SK-N-SH (cell line): Measurements from ENCODE around the gene CAPRIN2. TPM values are rescaled to one million over a fixed set of nuclear protein-coding genes. Genes with fewer than 3 reads are reported as not detected.

Experiments used
- CTCF ChIA-PET: fragments of 300-600, 350-600 bp; formaldehyde crosslinking; extraction: SDS; loops from one replicate; lab custom pipeline; 2021; lab: Yijun Ruan, JAX
- POLR2A ChIA-PET: fragments of 350-600 bp; sonication (Branson Sonifier 250); formaldehyde crosslinking; extraction: SDS; loops from one replicate; lab custom pipeline; 2020; ENCODE audit warnings: antibody characterized with exemption, inconsistent platforms; lab: Yijun Ruan, JAX
- DNase-seq: peaks from one replicate; pipeline ENCODE4 v3.0.0; 2012
- H2AFZ ChIP-seq: fragments of 200-600 bp; sonication (generic); 2 replicates; pipeline ENCODE4 v1.8.1; 2016; ENCODE audit warnings: antibody characterized with exemption, mild to moderate bottlenecking, low read depth
- H3F3A ChIP-seq: fragments of 200-600 bp; sonication (generic); replicated peaks from 2 replicates; pipeline ENCODE3; 2016; ENCODE audit warnings: antibody characterized with exemption, mild to moderate bottlenecking; ENCODE audit not compliant: insufficient read depth
- H3K27ac ChIP-seq, 2 experiments: fragments of 200-500 bp in 1 of 2; fragments of 200-600 bp in 1 of 2; sonication (Bioruptor generic) in 1 of 2; sonication (generic), shearing (Covaris generic) in 1 of 2; 2 replicates each; pipeline versions ENCODE4 v1.5.1 to v1.6.1; 2014 to 2016; ENCODE audit warnings: low read depth in 2 of 2, inconsistent platforms in 1 of 2, low read length in 1 of 2, mild to moderate bottlenecking in 1 of 2, mixed read lengths in 1 of 2
- H3K27me3 ChIP-seq: fragments of 200-600 bp; sonication (generic), shearing (Covaris generic); 2 replicates; pipeline ENCODE4 v1.6.1; 2016; ENCODE audit warnings: mixed run types; ENCODE audit not compliant: insufficient read depth
- H3K36me3 ChIP-seq, 2 experiments: fragments of 200-500 bp in 1 of 2; fragments of 200-600 bp in 1 of 2; sonication (Bioruptor generic) in 1 of 2; sonication (generic) in 1 of 2; replicated peaks in 1 of 2; 2 replicates each; pipeline versions ENCODE3 to v1.5.1; 2014 to 2016; ENCODE audit warnings: low read length in 1 of 2, mild to moderate bottlenecking in 1 of 2; ENCODE audit not compliant: insufficient read depth in 2 of 2, control insufficient read depth in 1 of 2
- H3K4me1 ChIP-seq, 2 experiments: fragments of 200-500 bp in 1 of 2; fragments of 200-600 bp in 1 of 2; sonication (Bioruptor generic) in 1 of 2; sonication (generic), shearing (Covaris generic) in 1 of 2; 2 replicates each; pipeline versions ENCODE4 v1.5.1 to v1.6.1; 2014 to 2016; ENCODE audit warnings: low read depth in 1 of 2, low read length in 1 of 2, mixed run types in 1 of 2; ENCODE audit not compliant: insufficient read depth in 2 of 2, control insufficient read depth in 1 of 2
- H3K4me2 ChIP-seq: fragments of 200-600 bp; sonication (generic), shearing (Covaris generic); 2 replicates; pipeline ENCODE4 v1.6.1; 2017; ENCODE audit warnings: mixed run types
- H3K4me3 ChIP-seq, 2 experiments: fragments of 200-500 bp in 1 of 2; fragments of 200-600 bp in 1 of 2; sonication (Bioruptor generic) in 1 of 2; sonication (generic), shearing (Covaris generic) in 1 of 2; 2 replicates each; pipeline versions ENCODE4 v1.5.1 to v1.8.1; 2014 to 2016; ENCODE audit warnings: low read depth in 2 of 2, inconsistent platforms in 1 of 2, low read length in 1 of 2, mild to moderate bottlenecking in 1 of 2, mixed read lengths in 1 of 2, moderate library complexity in 1 of 2
- H3K79me2 ChIP-seq: fragments of 200-600 bp; sonication (generic); 2 replicates; pipeline ENCODE4 v1.8.1; 2017; ENCODE audit warnings: mild to moderate bottlenecking; ENCODE audit not compliant: insufficient read depth
- H3K9ac ChIP-seq: fragments of 200-600 bp; sonication (generic); 2 replicates; pipeline ENCODE4 v1.6.1; 2017; ENCODE audit warnings: mixed run types
- H3K9me2 ChIP-seq: fragments of 200-600 bp; sonication (generic); 2 replicates; pipeline ENCODE4 v1.6.1; 2017; ENCODE audit warnings: mixed run types
- H3K9me3 ChIP-seq: fragments of 200-600 bp; sonication (generic); 2 replicates; pipeline ENCODE4 v1.6.1; 2017; ENCODE audit warnings: mixed run types, mild to moderate bottlenecking, moderate library complexity
- H4K20me1 ChIP-seq: fragments of 200-600 bp; sonication (generic); 2 replicates; pipeline ENCODE4 v1.6.1; 2017; ENCODE audit warnings: mild to moderate bottlenecking, mixed run types; ENCODE audit not compliant: insufficient read depth
- CHD2 ChIP-seq: fragments of 150-350 bp; IDR thresholded peaks from 2 replicates; pipeline ENCODE4 v1.6.1; 2018; ENCODE audit warnings: low read length; ENCODE audit not compliant: partially characterized antibody
- CTCF ChIP-seq: fragments of 200-600 bp; sonication (generic); IDR thresholded peaks from 2 replicates; pipeline ENCODE4 v1.6.1; 2017; ENCODE audit warnings: antibody characterized with exemption, mild to moderate bottlenecking, moderate library complexity
- FOSL2 ChIP-seq: IDR thresholded peaks from 2 replicates; pipeline ENCODE4 v1.4.0; 2012; ENCODE audit warnings: low read depth, mild to moderate bottlenecking, moderate library complexity, borderline replicate concordance
- GATA2 ChIP-seq: sonication (generic); formaldehyde crosslinking; IDR thresholded peaks from 2 replicates; pipeline ENCODE4 v1.5.0; 2020; ENCODE audit warnings: mild to moderate bottlenecking, missing genetic modification reagents
- JUND ChIP-seq: IDR thresholded peaks from 2 replicates; pipeline ENCODE4 v1.4.0; 2012
- MXI1 ChIP-seq: IDR thresholded peaks from 2 replicates; pipeline ENCODE4 v1.6.1; 2012; ENCODE audit warnings: mild to moderate bottlenecking, low read depth, low read length, improper control_type of control experiment
- NRF1 ChIP-seq: IDR thresholded peaks from 2 replicates; pipeline ENCODE4 v1.6.1; 2012; ENCODE audit warnings: low read depth, mild to moderate bottlenecking, low read length
- RCOR1 ChIP-seq: fragments of 150-350 bp; IDR thresholded peaks from 2 replicates; pipeline ENCODE4 v1.6.1; 2017; ENCODE audit warnings: antibody characterized with exemption, low read length
- REST ChIP-seq: IDR thresholded peaks from 2 replicates; pipeline ENCODE4 v1.6.1; 2012; ENCODE audit warnings: mild to moderate bottlenecking, low read depth, low read length, moderate library complexity
- RFX5 ChIP-seq: IDR thresholded peaks from 2 replicates; pipeline ENCODE4 v1.6.1; 2012; ENCODE audit warnings: mild to moderate bottlenecking, improper control_type of control experiment, low read length
- RXRA ChIP-seq: IDR thresholded peaks from 2 replicates; pipeline ENCODE4 v1.4.0; 2012; ENCODE audit warnings: low read depth, mild to moderate bottlenecking, borderline replicate concordance
- SIN3A ChIP-seq: IDR thresholded peaks from 2 replicates; pipeline ENCODE4 v1.6.1; 2012; ENCODE audit warnings: low read depth, mild to moderate bottlenecking, low read length, moderate library complexity, borderline replicate concordance
- TAF1 ChIP-seq: IDR thresholded peaks from 2 replicates; pipeline ENCODE4 v1.6.1; 2012; ENCODE audit warnings: low read depth, mild to moderate bottlenecking, low read length, moderate library complexity, borderline replicate concordance
- TCF12 ChIP-seq: IDR thresholded peaks from 2 replicates; pipeline ENCODE4 v1.4.0; 2012
- WGBS: methylation state at CpG from one replicate; pipeline ENCODE4 v1.1.6; 2017; ENCODE audit warnings: low lambda C conversion rate; 5-methylcytosine and 5-hydroxymethylcytosine counted together
- polyA plus RNA-seq, 3 experiments: library from polyadenylated mRNA; depleted of rRNA; stranded (reverse); fragments of >200 nt; gene quantifications; 2 replicates each; pipeline ENCODE4 v1.2.3, GENCODE V29; 2012
- TF ChIP-seq, protein P1 (sequence below): IDR thresholded peaks from 2 replicates; pipeline ENCODE4 v1.4.0; 2012; ENCODE audit warnings: low read depth, borderline replicate concordance

Gene CAPRIN2
- polyA plus RNA-seq, 1 of the 3 experiments (the other 2 are of a cell fraction): 21.4 TPM

GRCh38 chr12:30757316-30757715 is 2.6 kb upstream of the CAPRIN2 start (continued):
- no peak for TF ChIP-seq REST
- TF ChIP-seq SIN3A: no peak
- TF ChIP-seq TAF1: no peak
- TF ChIP-seq TCF12: no peak
- no peak for TF ChIP-seq NRF1
- TF ChIP-seq GATA2 (CRISPR knock-in tag): no peak
- TF ChIP-seq CTCF: no peak
- no peak for TF ChIP-seq JUND

GRCh38 chr12:30756074-30756473 is 1.3 kb upstream of the CAPRIN2 start:
- Histone ChIP-seq H3K9ac (no peak overlapping the region), H3K4me1 (peaks cover 3 to 10% of the 10 kb centered on the region in 2 experiments; a peak in 2 of 4 replicates), H3K27me3 (no peaks in the 10 kb centered on the region), H3K27ac (no peak overlapping the region), H3F3A (no peaks in the 10 kb centered on the region), H3K9me3 (0 out of 2 replicates have a peak, but pooled peaks cover 6% of the 10 kb centered on the region), H3K9me2 (no peaks in the 10 kb centered on the region), H3K4me3 (no peak overlapping the region), H3K36me3 (peaks cover 0 to 6% of the 10 kb centered on the region in 2 experiments), H2AFZ (no peak overlapping the region), H4K20me1 (peaks cover 13% of the 10 kb centered on the region), H3K4me2 (no peak overlapping the region), H3K79me2 (peaks cover 34% of the 10 kb centered on the region)
- TF ChIP-seq TCF12 (no peak), GATA2 (CRISPR knock-in tag) (no peak)
- WGBS: 95% methylated on average over 8 of the region's 10 CpGs
- POLR2A ChIA-PET: no interaction called here
- CTCF ChIA-PET: interaction anchor here (2.4 to 2.5 kb wide), 2 partner anchors 45 to 51 kb away, joined by 7 to 23 read pairs; no protein-coding TSS in a partner anchor
- DNase-seq: no peak

DNA sequence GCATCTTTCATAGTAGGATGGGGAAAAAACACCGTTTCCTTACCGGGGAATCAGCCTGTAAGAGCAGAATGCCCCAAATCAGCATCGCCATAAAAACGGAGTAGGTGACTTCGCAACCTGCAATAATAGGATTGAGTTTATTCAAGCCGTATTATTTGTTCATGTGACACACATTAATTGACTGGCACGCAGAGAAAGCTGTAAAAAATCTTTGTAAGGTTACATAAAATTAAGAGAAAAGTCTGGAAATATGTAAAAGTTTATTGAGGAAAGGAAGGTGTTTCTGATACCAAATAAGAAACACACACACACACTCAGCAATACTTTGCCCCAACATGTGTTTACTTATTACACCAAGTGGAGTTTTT is 628 bp upstream of the CAPRIN2 start:
- WGBS: 16% methylated on average over 7 of the region's 7 CpGs
- TF ChIP-seq RFX5 (no peak), RXRA (no peak), RCOR1 (no peak), CHD2 (no peak), CTCF (no peak), MXI1 (no peak), FOSL2 (no peak), NRF1 (no peak)
- TF ChIP-seq, protein P1, sequence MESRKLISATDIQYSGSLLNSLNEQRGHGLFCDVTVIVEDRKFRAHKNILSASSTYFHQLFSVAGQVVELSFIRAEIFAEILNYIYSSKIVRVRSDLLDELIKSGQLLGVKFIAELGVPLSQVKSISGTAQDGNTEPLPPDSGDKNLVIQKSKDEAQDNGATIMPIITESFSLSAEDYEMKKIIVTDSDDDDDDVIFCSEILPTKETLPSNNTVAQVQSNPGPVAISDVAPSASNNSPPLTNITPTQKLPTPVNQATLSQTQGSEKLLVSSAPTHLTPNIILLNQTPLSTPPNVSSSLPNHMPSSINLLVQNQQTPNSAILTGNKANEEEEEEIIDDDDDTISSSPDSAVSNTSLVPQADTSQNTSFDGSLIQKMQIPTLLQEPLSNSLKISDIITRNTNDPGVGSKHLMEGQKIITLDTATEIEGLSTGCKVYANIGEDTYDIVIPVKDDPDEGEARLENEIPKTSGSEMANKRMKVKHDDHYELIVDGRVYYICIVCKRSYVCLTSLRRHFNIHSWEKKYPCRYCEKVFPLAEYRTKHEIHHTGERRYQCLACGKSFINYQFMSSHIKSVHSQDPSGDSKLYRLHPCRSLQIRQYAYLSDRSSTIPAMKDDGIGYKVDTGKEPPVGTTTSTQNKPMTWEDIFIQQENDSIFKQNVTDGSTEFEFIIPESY: no peak

More for the DNA sequence above, 628 bp upstream of the CAPRIN2 start:
- peaks cover 3 to 14% of the 10 kb centered on the region in 2 experiments; a peak in 2 of 4 replicates for H3K4me1 ChIP-seq
- 0 out of 2 replicates have a peak, but pooled peaks cover 5% of the 10 kb centered on the region for H3K9me3 ChIP-seq
- peak overlapping the region; percentile 74 to 93 for H3K4me3 ChIP-seq
- H3K4me2 ChIP-seq: peak overlapping the region; percentile 78
- H4K20me1 ChIP-seq: peaks cover 16% of the 10 kb centered on the region
- CTCF ChIA-PET: interaction anchor here (0.6 to 2.5 kb wide), 4 partner anchors 45 to 646 kb away, joined by 3 to 23 read pairs (median 5); no protein-coding TSS in a partner anchor
- peak overlapping the region; percentile 47 to 94; a peak in 3 of 4 replicates for H3K27ac ChIP-seq
- no peaks in the 10 kb centered on the region for H3K27me3 ChIP-seq
- H3K9ac ChIP-seq: peak overlapping the region; percentile 77
- H3F3A ChIP-seq: no peaks in the 10 kb centered on the region
- peaks cover 3 to 12% of the 10 kb centered on the region in 2 experiments for H3K36me3 ChIP-seq
- peak overlapping the region; percentile 73 for H2AFZ ChIP-seq
- H3K79me2 ChIP-seq: peaks cover 41% of the 10 kb centered on the region
- POLR2A ChIA-PET: interaction anchor here (1.2 to 1.7 kb wide), 2 partner anchors 9 to 60 kb away, joined by 4 to 5 read pairs; partner anchors contain the start of gene IPO8
- DNase-seq: no peak
- no peaks in the 10 kb centered on the region for H3K9me2 ChIP-seq
